ENCODE results near the gene PIK3AP1. TPM values are rescaled to one million over a fixed set of nuclear protein-coding genes. Genes with fewer than 3 reads are reported as not detected.

The PIK3AP1 gene
- polyA plus RNA-seq, 2 of the 4 experiments (the other 2 are of a cell fraction), result 1.6 to 3.2 TPM

GRCh38 chr10:96661632-96662031 is 58.7 kb downstream of the PIK3AP1 start:
- Histone ChIP-seq H3K4me2 (no peak overlapping the region), H3K9me3 (no peaks in the 10 kb centered on the region), H3K4me1 (peaks cover 23% of the 10 kb centered on the region), H3K4me3 (no peak overlapping the region), H3K27ac (no peak overlapping the region)
- 52% methylated on average over 2 of the region's 2 CpGs for WGBS (ENCODE audit: missing lambda C conversion rate)
- TF ChIP-seq HOXA7 (CRISPR knock-in tag; IDR thresholded peaks at IDR 0.05) (no peak), HDAC2 (IDR thresholded peaks at IDR 0.05) (no peak), HES2 (IDR thresholded peaks at IDR 0.05) (no peak), ZC3H11A (IDR thresholded peaks at IDR 0.05) (no peak), TFCP2L1 (CRISPR knock-in tag; IDR thresholded peaks at IDR 0.05) (no peak), POLR2A (IDR thresholded peaks at IDR 0.05; ENCODE audit: low read length) (no peak), HOXB13 (CRISPR knock-in tag; IDR thresholded peaks at IDR 0.05; ENCODE audit: low read depth) (no peak), RNF2 (IDR thresholded peaks at IDR 0.05; ENCODE audit: borderline replicate concordance, low read depth) (no peak), RCOR1 (IDR thresholded peaks at IDR 0.05; ENCODE audit: low read depth, low read length) (no peak)
- DNase-seq (ENCODE audit: low read depth in 1 of 2, low spot score in 1 of 2) (no peak), FAIRE-seq (no peak), ATAC-seq (no peak)
- POLR2A ChIA-PET, result no interaction called here
- CTCF ChIA-PET, result interaction anchor here (1.2 kb wide), 1 partner anchor 21 kb away, joined by 4 read pairs; no protein-coding TSS in a partner anchor

DNA sequence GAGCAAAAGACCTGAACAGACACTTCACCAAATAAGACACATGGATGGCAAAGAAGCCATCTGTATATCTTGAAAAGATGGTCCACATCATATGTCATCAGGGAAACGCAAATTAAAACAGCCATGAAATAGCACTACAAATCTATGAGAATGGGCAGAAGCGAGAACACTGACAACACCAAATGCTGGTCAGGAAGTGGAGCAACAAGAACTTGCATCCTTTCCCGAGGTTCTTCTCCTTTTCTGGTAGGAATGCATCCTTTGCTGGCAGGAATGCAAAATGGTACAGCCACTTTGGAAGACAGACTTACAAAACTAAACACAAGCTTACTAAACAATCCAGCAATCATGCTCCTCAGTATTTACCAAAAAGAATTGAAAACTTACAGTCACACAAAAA is 60.0 kb downstream of the PIK3AP1 start:
- Histone ChIP-seq H3K9me3 (no peaks in the 10 kb centered on the region), H3K4me2 (no peak overlapping the region), H3K27ac (no peak overlapping the region), H3K4me1 (peaks cover 18% of the 10 kb centered on the region), H3K4me3 (no peak overlapping the region)
- POLR2A ChIA-PET, result no interaction called here
- DNase-seq (ENCODE audit: low read depth in 1 of 2, low spot score in 1 of 2) (no peak), ATAC-seq (no peak), FAIRE-seq (no peak)
- TF ChIP-seq HES2 (IDR thresholded peaks at IDR 0.05), result no peak
- CTCF ChIA-PET, result interaction anchor here (1.2 kb wide), 1 partner anchor 19 kb away, joined by 4 read pairs; no protein-coding TSS in a partner anchor
- WGBS (ENCODE audit: missing lambda C conversion rate), result 59% methylated on average over 3 of the region's 3 CpGs

- Histone ChIP-seq H3K27ac (no peak overlapping the region), H3K4me1 (peaks cover 4% of the 10 kb centered on the region; the same call in 2 of the 3 replicates), H3K4me2 (no peak overlapping the region), H3K4me3 (no peak overlapping the region), H3K9me3 (no peaks in the 10 kb centered on the region)
- ATAC-seq (no peak), DNase-seq (ENCODE audit: low read depth in 1 of 2, low spot score in 1 of 2) (no peak), FAIRE-seq (no peak)
- 63% methylated on average over 3 of the region's 3 CpGs for WGBS (ENCODE audit: missing lambda C conversion rate)
- no peak for TF ChIP-seq EP300 (IDR thresholded peaks at IDR 0.05)
- TF ChIP-seq FOSL2 (IDR thresholded peaks at IDR 0.05), result no peak
- no peak for TF ChIP-seq FOSL2 (CRISPR knock-in tag; IDR thresholded peaks at IDR 0.05)
- no peak for TF ChIP-seq BHLHE40 (IDR thresholded peaks at IDR 0.05; ENCODE audit: low read depth, low read length)
- TF ChIP-seq SREBF2 (IDR thresholded peaks at IDR 0.05), result no peak
- TF ChIP-seq ZFP36 (IDR thresholded peaks at IDR 0.05; ENCODE audit: borderline replicate concordance, partially characterized antibody), result no peak
- TF ChIP-seq TFCP2L1 (CRISPR knock-in tag; IDR thresholded peaks at IDR 0.05), result no peak
- no peak for TF ChIP-seq HOXB13 (CRISPR knock-in tag; IDR thresholded peaks at IDR 0.05; ENCODE audit: low read depth)
- no peak for TF ChIP-seq PBX3 (IDR thresholded peaks at IDR 0.05)
- no peak for TF ChIP-seq CBX2 (IDR thresholded peaks at IDR 0.05; ENCODE audit: borderline replicate concordance, low read depth)
- TF ChIP-seq RARB (CRISPR knock-in tag; IDR thresholded peaks at IDR 0.05), result no peak
- TF ChIP-seq RCOR1 (IDR thresholded peaks at IDR 0.05; ENCODE audit: low read depth, low read length), result no peak
- no peak for TF ChIP-seq RNF2 (IDR thresholded peaks at IDR 0.05; ENCODE audit: borderline replicate concordance, low read depth)
- no peak for TF ChIP-seq KDM1A (IDR thresholded peaks at IDR 0.05; ENCODE audit: low read depth)
- TF ChIP-seq, protein P1, sequence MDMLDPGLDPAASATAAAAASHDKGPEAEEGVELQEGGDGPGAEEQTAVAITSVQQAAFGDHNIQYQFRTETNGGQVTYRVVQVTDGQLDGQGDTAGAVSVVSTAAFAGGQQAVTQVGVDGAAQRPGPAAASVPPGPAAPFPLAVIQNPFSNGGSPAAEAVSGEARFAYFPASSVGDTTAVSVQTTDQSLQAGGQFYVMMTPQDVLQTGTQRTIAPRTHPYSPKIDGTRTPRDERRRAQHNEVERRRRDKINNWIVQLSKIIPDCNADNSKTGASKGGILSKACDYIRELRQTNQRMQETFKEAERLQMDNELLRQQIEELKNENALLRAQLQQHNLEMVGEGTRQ (IDR thresholded peaks at IDR 0.05), result no peak
- ChIA-PET CTCF (no interaction called here), POLR2A (no interaction called here)
These were observed 61.5 kb downstream of the PIK3AP1 start for GRCh38 chr10:96658844-96659243.

DNA sequence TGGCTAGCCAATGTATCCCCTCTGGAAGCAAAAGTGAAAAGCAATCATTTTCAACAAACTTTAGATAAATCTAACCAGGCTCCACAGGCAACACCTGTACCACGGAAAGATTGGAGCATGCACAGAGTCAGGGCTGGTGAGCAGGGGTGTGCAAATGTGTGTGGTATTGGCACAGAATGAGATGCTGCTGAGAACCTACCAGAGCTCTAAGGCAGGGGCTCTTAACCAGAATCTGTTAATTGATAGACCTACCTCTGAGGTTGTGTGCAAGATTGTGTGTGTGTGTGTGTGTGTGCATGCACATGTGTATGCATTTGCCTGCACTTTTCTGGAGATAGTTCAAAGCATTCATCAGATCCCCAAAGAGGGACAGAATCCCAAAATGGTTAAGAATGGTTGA is 62.9 kb downstream of the PIK3AP1 start:
- 69% methylated on average over 1 of the region's 1 CpG for WGBS (ENCODE audit: missing lambda C conversion rate)
- no peaks in the 10 kb centered on the region for H3K4me1 ChIP-seq
- no peak for ATAC-seq
- ChIA-PET CTCF (interaction anchor here (2.3 kb wide), 1 partner anchor 16 kb away, joined by 8 read pairs; no protein-coding TSS in a partner anchor), POLR2A (no interaction called here)
- no peak overlapping the region for H3K4me2 ChIP-seq
- no peak overlapping the region for H3K4me3 ChIP-seq
- TF ChIP-seq RAD21 (conservative IDR thresholded peaks at IDR 0.05 in 1 of 2, IDR thresholded peaks at IDR 0.05 in 1 of 2) (no peak), POLR2AphosphoS2 (conservative IDR thresholded peaks at IDR 0.05; ENCODE audit: low read length) (no peak), HOXA7 (CRISPR knock-in tag; IDR thresholded peaks at IDR 0.05) (no peak), CHD4 (IDR thresholded peaks at IDR 0.05; ENCODE audit: borderline replicate concordance) (no peak), EP300 (IDR thresholded peaks at IDR 0.05) (no peak), RARB (CRISPR knock-in tag; IDR thresholded peaks at IDR 0.05) (no peak), ZNF302 (CRISPR knock-in tag; IDR thresholded peaks at IDR 0.05) (no peak), FOXS1 (CRISPR knock-in tag; IDR thresholded peaks at IDR 0.05) (no peak), KDM1A (IDR thresholded peaks at IDR 0.05; ENCODE audit: low read depth) (no peak), EHF (CRISPR knock-in tag; IDR thresholded peaks at IDR 0.05) (no peak), ZC3H11A (IDR thresholded peaks at IDR 0.05) (no peak), SMC3 (IDR thresholded peaks at IDR 0.05) (no peak), MAFK (IDR thresholded peaks at IDR 0.05; ENCODE audit: partially characterized antibody) (no peak), BHLHE40 (IDR thresholded peaks at IDR 0.05; ENCODE audit: low read depth, low read length) (no peak), TP53 (CRISPR knock-in tag; IDR thresholded peaks at IDR 0.05) (no peak), RFX5 (IDR thresholded peaks at IDR 0.05) (no peak), ZSCAN20 (CRISPR knock-in tag; IDR thresholded peaks at IDR 0.05) (no peak)
- no peaks in the 10 kb centered on the region for H3K9me3 ChIP-seq
- no peak for DNase-seq (ENCODE audit: low read depth in 1 of 2, low spot score in 1 of 2)
- no peak overlapping the region for H3K27ac ChIP-seq
- no peak for FAIRE-seq
